K562 (cell line): ENCODE results near the gene TULP1. TPM values are rescaled to one million over a fixed set of nuclear protein-coding genes. Genes with fewer than 3 reads are reported as not detected.

Experiments used
- ATF3 ChIP-seq, 2 experiments: fragments of 450-650 bp in 1 of 2; sonication (generic) in 1 of 2; formaldehyde crosslinking in 1 of 2; IDR thresholded peaks in 1 of 2; conservative IDR thresholded peaks in 1 of 2; 2 replicates each; pipeline versions ENCODE4 v1.6.1 to v1.8.1; 2016 to 2023; ENCODE audit warnings: mild to moderate bottlenecking in 2 of 2, moderate library complexity in 2 of 2, inconsistent platforms in 1 of 2, missing genetic modification reagents in 1 of 2
- CHD7 ChIP-seq: fragments of 200-600 bp; sonication (generic); IDR thresholded peaks from one replicate; pipeline ENCODE4 v1.6.1; 2012; ENCODE audit warnings: mild to moderate bottlenecking, low read depth, low read length, inconsistent platforms
- CTCFL ChIP-seq: IDR thresholded peaks from 2 replicates; pipeline ENCODE4 v1.6.1; 2011; ENCODE audit warnings: borderline replicate concordance, low read depth, mild to moderate bottlenecking, moderate library complexity, low read length; ENCODE audit not compliant: insufficient read depth, poor library complexity, severe bottlenecking
- ZFP30 ChIP-seq: fragments of 250-450 bp; sonication (Bioruptor Pico); IDR thresholded peaks from 2 replicates; pipeline ENCODE4 v1.8.0; 2022; ENCODE audit warnings: moderate library complexity, mild to moderate bottlenecking, inconsistent platforms, borderline replicate concordance
- ZNF324 ChIP-seq: fragments of 250-450 bp; sonication (Bioruptor Pico); IDR thresholded peaks from 2 replicates; pipeline ENCODE4 v1.4.0; 2020; ENCODE audit warnings: mild to moderate bottlenecking
- ZNF518B ChIP-seq: fragments of 250-450 bp; sonication (Bioruptor Pico); IDR thresholded peaks from 2 replicates; pipeline ENCODE4 v1.5.0; 2021; ENCODE audit warnings: mild to moderate bottlenecking, moderate library complexity
- polyA plus RNA-seq, 8 experiments: library from polyadenylated mRNA; depleted of rRNA in 4 of 8; stranded (reverse) in 5 of 8; unstranded in 3 of 8; fragments of >200 nt; fragmentation: Nextera tagmentation in 2 of 8; fragmentation: Illumina TruSeq in 1 of 8; extraction: Ambion mirVana in 2 of 8; extraction: Trizol in 1 of 8; gene quantifications; 2 replicates each; pipeline versions ENCODE4 v1.2.1 to v1.2.3, GENCODE V29; 2011 to 2014; ENCODE audit warnings: inconsistent platforms in 1 of 8, missing spikeins in 1 of 8
- total RNA-seq, 7 experiments: library from RNA; depleted of rRNA in 6 of 7; stranded (reverse); fragments of >200 nt in 6 of 7; fragmentation: Illumina TruSeq in 2 of 7; extraction: Trizol in 2 of 7; gene quantifications; 2 replicates each; pipeline versions ENCODE4 v1.2.1 to v1.2.3, GENCODE V29; 2011 to 2021; ENCODE audit warnings: low replicate concordance in 1 of 7

The TULP1 gene
- total and polyA plus RNA-seq, 9 of the 15 experiments (the other 6 are each of a cell fraction or from before 2014, with no cell fraction given), result 0.06 to 0.17 (median 0.09) TPM; not detected in 6

- peak; percentile 22 for TF ChIP-seq CHD7
- no peak for TF ChIP-seq ATF3 (IDR thresholded peaks at IDR 0.05)
- TF ChIP-seq ATF3 (CRISPR knock-in tag; conservative IDR thresholded peaks at IDR 0.05), result peak; percentile 97
- TF ChIP-seq CTCFL, result peak; percentile 91
- TF ChIP-seq ZFP30 (CRISPR knock-in tag), result no peak
- no peak for TF ChIP-seq ZNF518B (CRISPR knock-in tag)
- no peak for TF ChIP-seq ZNF324 (CRISPR knock-in tag)
Observed at GRCh38 chr6:35468181-35468979, 44.3 kb downstream of the TULP1 start, which contains the start of gene RPL10A (continued).
